ENCODE measurements around the gene GNAL. TPM values are rescaled to one million over a fixed set of nuclear protein-coding genes. Genes with fewer than 3 reads are reported as not detected.

GNAL gene
- total and polyA plus RNA-seq, 2 experiments from 2014 or later = 7.5 to 21.6 TPM

- TF ChIP-seq REST (IDR thresholded peaks at IDR 0.05; ENCODE audit: unreplicated experiment) (no peak), ETS1 (IDR thresholded peaks at IDR 0.05) (no peak), EZH2 (IDR thresholded peaks at IDR 0.05; ENCODE audit: low read depth, unreplicated experiment) (no peak), EZH2phosphoT487 (IDR thresholded peaks at IDR 0.05; ENCODE audit: unreplicated experiment) (no peak), CTCF (conservative IDR thresholded peaks at IDR 0.05; ENCODE audit: low read depth in 2 of 2) (no peak)
Measured at GRCh38 chr18:11719621-11720020, 30.6 kb downstream of the GNAL start (continued).

- ATAC-seq (no peak), DNase-seq (ENCODE audit: low spot score) (no peak)
- Histone ChIP-seq H3K9me2 (ENCODE audit: insufficient read depth) (no peaks in the 10 kb centered on the region), H3K4me1 (ENCODE audit: insufficient read depth) (peaks cover 6% of the 10 kb centered on the region; the same call in 1 of the 2 replicates), H3K27ac (ENCODE audit: low read depth) (no peak overlapping the region), H3K4me3 (no peak overlapping the region), H4K20me1 (replicated peaks; ENCODE audit: insufficient read depth) (no peaks in the 10 kb centered on the region), H3F3A (replicated peaks; ENCODE audit: low read depth) (no peaks in the 10 kb centered on the region), H3K4me2 (no peak overlapping the region), H3K79me2 (replicated peaks; ENCODE audit: insufficient read depth) (no peaks in the 10 kb centered on the region), H3K27me3 (ENCODE audit: insufficient read depth) (no peaks in the 10 kb centered on the region), H2AFZ (no peak overlapping the region), H3K36me3 (ENCODE audit: insufficient read depth) (no peaks in the 10 kb centered on the region)
- no peaks in the 10 kb centered on the region; the same call in 2 of the 3 replicates for H3K36me3 Mint-ChIP-seq (ENCODE audit: low read depth)
- H3K4me3 Mint-ChIP-seq = no peak overlapping the region
- peaks cover 5% of the 10 kb centered on the region; the same call in 2 of the 3 replicates for H3K9me3 Mint-ChIP-seq
- peaks cover 11% of the 10 kb centered on the region; the same call in 2 of the 3 replicates for H3K4me1 Mint-ChIP-seq
- peaks cover 5% of the 10 kb centered on the region for H3K27me3 Mint-ChIP-seq (ENCODE audit: insufficient read depth, low read depth, poor library complexity)
- H3K27ac Mint-ChIP-seq = no peak overlapping the region
- TF ChIP-seq CREB1 (CRISPR knock-in tag; IDR thresholded peaks at IDR 0.05; ENCODE audit: low read depth) = no peak
- TF ChIP-seq REST (IDR thresholded peaks at IDR 0.05; ENCODE audit: unreplicated experiment) = no peak
- TF ChIP-seq ETS1 (IDR thresholded peaks at IDR 0.05) = no peak
- TF ChIP-seq JUNB (IDR thresholded peaks at IDR 0.05; ENCODE audit: unreplicated experiment) = no peak
- TF ChIP-seq STAT1 (IDR thresholded peaks at IDR 0.05; ENCODE audit: unreplicated experiment) = no peak
- no peak for TF ChIP-seq POLR2AphosphoS5 (IDR thresholded peaks at IDR 0.05; ENCODE audit: low read depth)
Measured at GRCh38 chr18:11721720-11722119, 32.7 kb downstream of the GNAL start.

Measured in GM23338 (cell line).